GM21367 (cell line): ENCODE measurements around the gene SATB2.

Source experiments
- ATAC-seq: cut with Tn5 transposase; IDR thresholded peaks from one replicate; pipeline ENCODE4 v1.9.1; 2021; ENCODE audit not compliant: unreplicated experiment

Gene SATB2

GRCh38 chr2:199452991-199453379, 4.8 kb downstream of the SATB2 start:
- no peak for ATAC-seq

DNA sequence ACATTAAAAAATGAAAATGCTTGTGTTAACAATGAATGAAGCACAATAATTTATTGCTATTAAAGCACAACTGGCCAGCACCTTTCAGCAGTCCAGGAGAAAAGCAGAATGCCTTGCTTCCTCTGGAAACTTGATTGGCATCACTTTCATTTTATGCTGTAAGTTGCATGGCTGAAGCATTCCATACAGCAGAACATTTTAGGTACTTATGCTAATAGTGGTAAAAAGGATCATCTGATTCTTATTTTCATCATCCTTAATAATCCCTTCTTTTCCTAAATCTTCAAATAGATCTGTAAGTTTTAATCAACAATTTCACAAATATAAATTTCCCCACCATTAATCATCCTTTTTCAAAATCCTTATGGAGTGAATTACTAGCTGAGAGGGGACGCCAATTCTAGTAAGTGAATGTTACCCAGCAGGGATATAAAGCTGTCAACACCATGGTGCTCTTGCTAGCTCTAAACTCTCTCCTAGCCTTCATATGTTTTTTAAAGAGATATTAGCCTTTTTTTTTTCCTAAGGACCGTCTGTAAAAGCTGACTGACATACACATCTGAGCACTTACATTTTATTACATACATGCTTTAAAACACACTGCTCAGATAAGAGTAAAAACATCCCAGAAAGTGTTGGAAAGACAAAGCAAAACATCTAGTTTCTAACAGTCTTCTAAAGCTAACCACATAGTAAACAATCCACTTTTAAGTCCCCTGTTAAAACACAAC, 5.3 kb downstream of the SATB2 start:
- ATAC-seq, result no peak

DNA sequence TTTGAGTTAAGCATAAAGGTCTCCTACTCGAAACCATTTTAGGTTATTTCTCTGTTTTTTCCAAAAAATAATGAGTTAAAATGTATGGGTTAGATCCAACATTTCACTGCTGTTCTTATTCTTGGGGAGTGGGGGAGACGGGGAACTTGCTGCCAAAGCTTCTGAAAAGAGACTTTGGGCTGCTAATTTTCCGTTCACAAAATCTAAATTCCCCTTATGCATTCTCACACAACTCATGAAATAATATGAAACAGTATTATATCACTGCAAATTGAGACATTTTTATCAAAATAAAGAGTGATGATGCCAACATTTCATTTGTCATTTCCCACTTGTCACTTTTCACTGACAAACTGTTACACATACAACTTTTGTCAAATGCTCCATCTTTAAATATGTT, 7.8 kb downstream of the SATB2 start:
- ATAC-seq, result no peak

DNA sequence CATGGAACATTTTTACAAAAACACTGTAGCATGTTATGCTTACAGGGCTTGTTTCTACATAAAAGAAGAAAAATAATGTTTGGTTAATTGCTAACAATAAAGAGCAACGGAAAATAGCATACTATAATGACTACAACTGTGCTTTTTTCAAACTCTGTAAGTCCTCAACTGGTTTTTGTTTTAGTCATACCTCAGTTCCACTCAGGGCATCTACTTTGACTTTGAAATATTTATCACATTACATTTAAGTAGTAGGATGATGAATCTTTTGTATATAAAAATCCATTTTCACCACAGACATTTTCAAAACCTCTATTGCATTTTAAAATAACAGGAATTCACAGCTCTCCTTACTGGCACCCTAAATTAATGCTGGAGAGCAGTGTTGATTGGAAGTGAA, 8.3 kb downstream of the SATB2 start:
- no peak for ATAC-seq

DNA sequence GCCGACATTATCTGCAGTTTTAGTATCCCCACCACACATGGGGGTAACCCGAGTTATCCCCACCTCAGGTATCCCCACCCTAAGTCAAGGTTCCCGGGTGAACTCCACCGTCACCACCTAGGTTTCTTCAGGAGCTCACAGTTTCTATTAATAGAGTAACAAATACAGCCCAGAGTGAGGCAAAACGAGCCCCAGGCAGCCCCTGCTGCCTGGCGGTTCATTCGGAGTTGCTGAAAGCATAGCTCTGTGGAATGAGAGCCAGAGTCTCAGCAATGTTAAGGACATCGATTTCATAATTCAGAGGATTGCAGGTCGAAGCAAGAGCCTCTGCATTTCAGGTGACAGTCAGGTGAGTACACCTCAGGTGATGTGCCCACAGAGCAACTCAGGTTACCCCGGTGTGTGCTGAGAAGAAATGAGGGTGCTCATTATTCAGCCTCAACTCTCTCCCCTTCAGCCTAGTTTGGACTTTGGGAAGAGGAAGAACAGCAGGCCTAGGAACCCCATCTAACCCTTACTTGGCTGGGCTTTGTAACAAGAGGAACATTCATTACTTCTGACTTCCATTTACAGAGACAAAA, 10.7 kb downstream of the SATB2 start:
- no peak for ATAC-seq

GRCh38 chr2:199444749-199445148, 13.0 kb downstream of the SATB2 start:
- ATAC-seq, result no peak

DNA sequence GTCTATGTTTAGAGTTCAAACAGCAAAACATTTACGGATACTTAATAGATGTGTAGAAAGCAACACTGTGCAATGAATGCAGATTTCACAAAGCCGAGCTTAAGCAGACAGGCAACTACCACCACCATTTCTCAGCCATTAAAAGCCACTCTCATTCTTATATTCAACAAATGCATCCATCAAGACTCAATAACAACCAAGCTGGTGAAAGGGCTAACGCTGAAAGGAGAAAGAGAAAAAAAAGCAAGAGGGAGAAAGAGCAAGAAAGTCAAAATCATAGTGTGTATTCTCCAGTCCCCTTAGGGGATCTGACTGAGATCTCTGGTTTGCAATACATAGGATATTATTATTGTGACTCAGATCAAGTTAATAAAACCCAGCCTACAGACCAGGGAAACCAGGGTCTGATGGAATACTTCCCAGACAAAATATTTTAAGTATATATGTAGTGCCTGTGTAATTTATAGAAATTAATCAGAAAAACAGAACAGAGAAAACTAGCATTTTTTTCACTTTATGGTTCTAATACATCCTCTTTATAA, 14.1 kb downstream of the SATB2 start:
- ATAC-seq, result no peak

- no peak for ATAC-seq
These were observed 15.6 kb downstream of the SATB2 start for GRCh38 chr2:199442173-199442572.

DNA sequence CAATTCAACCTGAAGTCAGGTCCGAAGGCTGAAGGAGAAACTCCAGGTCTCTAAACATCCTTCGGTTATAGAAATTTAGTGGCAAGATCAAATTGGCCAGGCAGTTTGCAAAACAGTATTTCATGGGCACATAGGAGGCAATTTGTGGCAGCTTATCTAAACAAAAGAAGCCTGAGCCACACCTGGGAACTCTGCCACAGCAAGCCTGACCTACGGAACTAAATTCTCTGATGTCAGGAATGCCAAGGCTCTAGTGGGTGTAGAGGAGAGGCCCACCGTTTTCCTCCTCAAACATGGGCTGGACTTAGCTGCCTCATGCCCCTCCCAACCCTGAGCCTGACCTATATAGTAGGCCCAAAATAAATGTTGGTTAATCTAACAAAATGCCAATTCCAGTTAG, 16.0 kb downstream of the SATB2 start:
- ATAC-seq, result no peak

DNA sequence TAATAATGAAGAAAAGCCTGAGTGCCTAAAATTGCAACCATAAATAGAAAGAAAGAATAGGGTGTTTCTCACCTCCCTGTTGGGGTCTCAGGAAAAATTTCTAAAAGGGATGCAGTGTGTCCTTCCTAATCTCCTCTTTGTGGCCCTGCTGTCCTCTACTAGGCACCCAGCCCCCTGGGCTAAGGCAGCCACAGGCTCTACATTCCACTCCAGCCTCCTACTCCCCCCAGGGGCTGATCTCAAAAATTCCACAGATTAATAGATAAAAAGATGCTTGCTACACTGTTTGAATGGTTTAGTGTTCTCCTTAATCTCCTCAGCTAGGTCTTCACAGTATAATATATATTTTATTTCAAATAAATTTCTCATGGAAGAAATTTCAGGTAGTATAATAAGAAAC, 17.6 kb downstream of the SATB2 start:
- ATAC-seq, result no peak

DNA sequence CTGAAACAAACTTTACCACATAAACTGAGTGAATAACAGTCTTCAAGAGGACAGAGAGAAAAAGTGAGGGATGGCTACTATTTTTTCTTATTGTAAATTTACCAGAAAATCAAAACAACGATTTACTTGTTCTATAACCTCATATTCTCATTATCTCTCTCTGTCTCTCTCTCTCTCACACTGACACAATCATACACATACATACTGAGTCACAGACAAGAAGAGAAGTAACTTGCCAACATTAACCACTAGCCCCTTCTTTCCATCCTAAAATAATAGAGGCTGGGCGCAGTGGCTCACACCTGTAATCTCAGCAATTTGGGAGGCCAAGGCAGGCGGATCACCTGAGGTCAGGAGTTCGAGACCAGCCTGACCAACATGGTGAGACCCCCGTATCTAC, 18.2 kb downstream of the SATB2 start:
- ATAC-seq, result no peak

DNA sequence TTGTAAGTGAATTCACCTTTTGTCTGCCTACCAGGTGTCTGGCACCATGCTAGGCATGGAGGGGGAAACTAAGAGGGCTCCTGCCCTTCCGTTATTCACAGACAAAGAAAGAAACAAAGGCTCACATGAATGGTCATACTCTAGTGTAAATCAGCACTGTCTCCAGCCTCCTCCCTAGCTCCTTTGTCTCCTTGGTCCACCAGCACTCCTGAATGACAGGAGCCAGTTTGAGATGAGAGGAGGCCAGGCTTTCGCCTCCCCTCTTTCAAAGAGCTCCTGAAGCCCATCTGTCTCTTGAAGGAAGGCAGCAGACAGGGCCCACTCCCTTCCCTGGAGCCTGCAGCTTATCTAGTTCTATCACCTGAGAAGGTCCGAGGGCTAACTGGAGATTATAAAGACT, 18.7 kb downstream of the SATB2 start:
- no peak for ATAC-seq

DNA sequence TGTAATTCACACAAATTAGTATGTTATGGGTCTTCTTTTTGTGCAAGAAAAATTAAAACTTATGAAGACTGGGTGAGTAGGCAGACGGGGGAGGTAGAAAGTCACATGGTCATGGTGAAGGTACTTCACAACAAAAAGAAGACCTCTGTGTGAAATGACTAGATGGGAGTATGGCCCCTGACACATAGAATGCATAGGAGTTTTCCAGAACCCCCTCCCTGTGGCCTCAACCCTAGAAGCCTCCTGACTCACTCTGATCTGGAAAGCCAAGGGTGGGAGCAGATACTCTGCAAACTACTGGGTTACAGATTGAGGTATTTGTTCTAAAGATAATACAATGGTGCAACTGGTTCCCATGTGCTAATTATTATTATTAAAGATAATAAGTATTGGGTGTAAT, 23.2 kb downstream of the SATB2 start:
- no peak for ATAC-seq

GRCh38 chr2:199433204-199433832, 24.4 kb downstream of the SATB2 start:
- no peak for ATAC-seq

DNA sequence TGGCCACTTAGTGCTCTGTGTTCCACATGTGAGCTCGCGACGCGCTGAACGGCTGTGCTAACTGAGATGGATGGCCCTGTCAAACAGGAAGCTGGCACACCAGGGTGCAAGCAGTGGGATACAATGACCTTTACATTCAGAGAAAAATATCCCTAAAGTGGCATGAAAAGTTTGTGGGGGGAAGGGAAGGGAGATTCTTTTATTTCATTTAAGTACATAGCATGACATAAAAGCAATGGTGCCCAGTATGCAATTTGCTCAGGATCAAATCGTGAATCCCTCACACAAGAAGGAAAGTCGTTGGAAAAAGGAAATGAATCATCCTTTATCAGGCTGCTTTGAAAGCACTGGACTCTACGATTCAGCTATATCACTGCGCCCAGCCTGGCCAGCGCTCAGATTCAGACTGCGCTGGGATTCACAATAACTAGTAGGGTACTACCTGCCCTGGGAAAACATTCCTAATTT, 26.0 kb downstream of the SATB2 start:
- ATAC-seq, result no peak

GRCh38 chr2:199430214-199430613, 27.5 kb downstream of the SATB2 start:
- ATAC-seq, result no peak

DNA sequence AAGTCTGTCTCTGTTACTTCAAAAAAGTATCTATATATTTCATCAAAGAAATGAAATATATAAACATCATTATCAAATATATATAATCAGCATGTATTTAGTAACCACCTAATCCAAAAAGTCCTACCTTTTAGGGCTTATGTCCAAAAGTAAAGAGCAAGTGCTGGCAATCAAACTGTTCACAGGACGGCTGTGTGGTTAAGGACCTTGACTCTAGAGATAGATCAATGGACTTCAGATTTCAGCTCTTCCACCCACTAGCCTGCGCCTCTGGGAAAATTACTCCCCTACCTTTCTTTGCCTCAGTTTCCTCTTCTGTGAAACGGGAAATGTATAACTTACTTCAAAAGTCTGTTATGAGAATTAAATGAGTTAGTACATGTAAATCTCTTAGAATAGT, 29.4 kb downstream of the SATB2 start:
- no peak for ATAC-seq

DNA sequence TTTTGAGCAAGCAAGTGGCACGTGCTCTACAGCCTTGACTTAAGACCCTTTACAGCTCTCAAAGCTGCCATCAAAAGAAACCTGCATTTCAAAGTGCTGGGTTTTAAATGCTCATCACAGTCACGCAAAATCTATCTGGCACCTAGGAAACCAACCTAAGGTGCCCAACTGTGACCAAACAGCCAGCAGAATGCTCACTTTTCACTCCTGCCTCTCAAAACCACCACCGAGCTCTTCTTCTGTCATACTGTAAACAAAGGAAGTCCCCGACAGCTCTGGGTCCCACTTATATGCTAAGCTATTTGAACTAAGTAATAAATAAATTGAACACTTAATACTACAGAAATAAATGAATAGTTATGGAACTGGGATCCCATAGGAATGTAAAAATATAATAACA, 33.6 kb downstream of the SATB2 start:
- ATAC-seq, result no peak

GRCh38 chr2:199419428-199419827, 38.3 kb downstream of the SATB2 start:
- ATAC-seq, result no peak

DNA sequence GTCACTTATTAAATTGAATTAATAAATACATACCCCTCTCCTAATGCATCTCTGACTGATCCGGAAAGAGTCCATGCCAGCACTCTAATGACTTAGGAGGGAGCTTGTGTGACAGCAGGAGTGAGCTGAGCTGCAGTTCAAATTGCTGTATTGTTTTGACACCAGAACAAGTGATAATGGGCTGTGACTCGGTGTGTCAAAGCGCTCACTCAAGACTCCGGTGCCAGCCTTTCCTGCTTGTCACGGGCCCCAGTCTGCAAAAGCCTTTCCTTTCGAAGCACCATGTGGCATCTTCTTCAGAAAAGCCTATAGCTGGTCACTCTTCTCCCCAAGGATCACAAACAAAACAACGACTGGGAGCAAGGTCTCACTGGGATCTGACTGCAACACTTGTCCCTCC, 43.3 kb downstream of the SATB2 start:
- ATAC-seq, result no peak

DNA sequence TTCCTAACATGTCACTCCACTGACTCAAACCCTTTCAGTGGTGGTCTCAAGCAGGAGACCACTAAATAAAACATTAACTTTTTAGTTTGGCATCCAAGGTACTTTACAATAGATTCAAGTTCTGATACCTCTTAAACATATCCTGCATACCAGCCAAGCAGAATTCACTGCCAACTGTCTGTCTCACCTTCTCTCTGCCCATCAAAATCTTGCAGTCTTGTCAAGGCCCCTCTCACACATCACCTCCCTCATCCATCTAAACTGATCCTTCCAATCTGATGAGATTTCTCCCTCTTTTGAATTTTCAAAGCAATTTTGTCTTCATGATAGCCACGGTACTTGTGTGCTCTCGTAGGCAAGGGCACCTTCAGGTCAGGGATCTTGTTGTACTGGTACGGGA, 43.7 kb downstream of the SATB2 start:
- ATAC-seq, result no peak
